Kidney epithelial cell (primary cell): ENCODE data around the gene CCDC97. TPM values are rescaled to one million over a fixed set of nuclear protein-coding genes. Genes with fewer than 3 reads are reported as not detected.

Source experiments
- DNase-seq: peaks from one replicate; pipeline ENCODE4 v3.0.0-alpha.2; 2010; ENCODE audit warnings: low read depth
- H3K27me3 ChIP-seq: 2 replicates; pipeline ENCODE4 v1.6.0; 2011; ENCODE audit warnings: low read length; ENCODE audit not compliant: control insufficient read depth, insufficient read depth
- H3K36me3 ChIP-seq: 2 replicates; pipeline ENCODE4 v1.5.1; 2011; ENCODE audit warnings: low read length; ENCODE audit not compliant: control insufficient read depth, insufficient read depth
- H3K4me3 ChIP-seq: 2 replicates; pipeline ENCODE4 v1.5.1; 2011; ENCODE audit warnings: low read depth, mild to moderate bottlenecking, control low read depth, low read length
- CTCF ChIP-seq: IDR thresholded peaks from 2 replicates; pipeline ENCODE4 v1.5.1; 2011; ENCODE audit warnings: mild to moderate bottlenecking, moderate library complexity, low read length, control low read depth, inconsistent platforms; ENCODE audit not compliant: insufficient read depth, poor library complexity, severe bottlenecking
- total RNA-seq: library from RNA; depleted of rRNA; stranded (reverse); fragments of >200 nt; gene quantifications from 2 replicates; pipeline ENCODE4 v1.2.3, GENCODE V29; 2015

Gene CCDC97
- total RNA-seq, 1 donor from 2014 or later = 17.3 TPM

GRCh38 chr19:41371541-41371940 lies 61.6 kb downstream of the CCDC97 start:
- DNase-seq = no peak

GRCh38 chr19:41372501-41372900 lies 62.5 kb downstream of the CCDC97 start:
- no peaks in the 10 kb centered on the region for H3K36me3 ChIP-seq
- DNase-seq = no peak
- TF ChIP-seq CTCF = no peak
- no peak overlapping the region for H3K4me3 ChIP-seq
- no peaks in the 10 kb centered on the region for H3K27me3 ChIP-seq

More at GRCh38 chr19:41371541-41371940, 61.6 kb downstream of the CCDC97 start:
- Histone ChIP-seq H3K27me3 (no peaks in the 10 kb centered on the region), H3K4me3 (no peak overlapping the region), H3K36me3 (no peaks in the 10 kb centered on the region)
- TF ChIP-seq CTCF = no peak

- TF ChIP-seq CTCF = no peak
- Histone ChIP-seq H3K4me3 (no peak overlapping the region), H3K27me3 (no peaks in the 10 kb centered on the region), H3K36me3 (no peaks in the 10 kb centered on the region)
- no peak for DNase-seq
These were observed 64.0 kb downstream of the CCDC97 start for GRCh38 chr19:41373993-41374392.

Other genes with a start within 250 kb of the CCDC97 start
- not detected in 2 replicates for gene CYP2A13, start 221.7 kb upstream of the CCDC97 start, total RNA-seq
- not detected in 2 replicates for gene CYP2F1, start 195.7 kb upstream of the CCDC97 start, total RNA-seq
- gene CYP2S1, start 117.0 kb upstream of the CCDC97 start, total RNA-seq = 3.1 and 4.9 TPM in 2 replicates
- 128 and 138 TPM in 2 replicates for gene AXL, start 90.9 kb upstream of the CCDC97 start, total RNA-seq
- 132 and 142 TPM in 2 replicates for gene HNRNPUL1, start 45.8 kb upstream of the CCDC97 start, total RNA-seq
- 25.7 and 35.2 TPM in 2 replicates for gene TGFB1, start 43.8 kb downstream of the CCDC97 start, total RNA-seq
- gene B9D2, start 54.0 kb downstream of the CCDC97 start, total RNA-seq = 4.5 and 5.7 TPM in 2 replicates
- 1.6 and 4.6 TPM in 2 replicates for gene TMEM91, start 66.4 kb downstream of the CCDC97 start, total RNA-seq
- 27.0 and 31.6 TPM in 2 replicates for gene EXOSC5, start 87.2 kb downstream of the CCDC97 start, total RNA-seq
- gene BCKDHA, start 87.6 kb downstream of the CCDC97 start, total RNA-seq = 49.5 and 51.5 TPM in 2 replicates
- 1.2 and 2.7 TPM in 2 replicates for gene B3GNT8, start 117.2 kb downstream of the CCDC97 start, total RNA-seq
- gene DMAC2, start 129.7 kb downstream of the CCDC97 start, total RNA-seq = 62.0 and 63.7 TPM in 2 replicates
- not detected in 2 replicates for gene ERICH4, start 133.0 kb downstream of the CCDC97 start, total RNA-seq